ENCODE data around the gene GAPDH.

The GAPDH gene

DNA sequence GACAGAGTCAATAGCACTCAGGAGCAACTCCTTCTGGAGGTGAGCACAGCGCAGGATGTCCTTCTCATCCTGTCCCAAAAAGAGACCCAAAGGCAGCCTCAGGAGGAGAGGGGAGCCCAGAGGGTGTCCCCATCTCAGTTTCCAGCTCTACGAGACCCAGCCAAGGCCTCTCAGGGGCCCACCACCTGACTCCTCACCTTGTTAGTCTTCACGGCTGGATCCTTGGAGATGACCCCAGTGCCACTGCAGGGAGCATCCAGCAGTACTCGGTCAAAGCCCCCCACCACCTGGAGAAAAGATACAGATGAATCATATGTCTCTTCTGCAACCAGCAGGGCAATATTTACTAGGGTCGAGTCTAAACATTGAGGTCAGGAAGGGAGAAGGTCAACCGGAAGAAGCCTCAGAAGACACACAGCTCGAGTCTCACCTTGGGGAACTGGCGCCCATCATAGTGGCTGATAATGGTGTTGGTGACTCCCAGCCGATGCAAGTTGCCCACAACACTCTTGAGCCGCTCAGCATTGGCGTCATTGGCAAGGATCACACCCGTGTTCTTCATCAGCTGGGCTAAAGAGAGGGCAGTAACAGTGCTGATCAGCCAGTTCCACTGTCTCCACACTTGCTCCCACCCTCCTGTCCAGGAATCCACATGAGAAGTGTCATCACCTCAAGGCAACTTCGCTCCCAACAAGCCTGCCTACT is 26.3 kb downstream of the GAPDH start:
- Histone ChIP-seq H3K27ac (ENCODE audit: low read length, poor library complexity, severe bottlenecking) (no peak overlapping the region), H2BK120ac (ENCODE audit: low read depth, low read length) (no peak overlapping the region), H2BK5ac (ENCODE audit: low read depth, low read length, poor library complexity, severe bottlenecking) (no peak overlapping the region), H3K23ac (ENCODE audit: low read length in 2 of 2) (no peak overlapping the region), H4K8ac (ENCODE audit: low read length) (no peak overlapping the region), H3K4me1 (ENCODE audit: control insufficient read depth, insufficient read depth, low read depth, low read length) (peaks cover 2% of the 10 kb centered on the region), H3K9ac (ENCODE audit: low read length) (peak overlapping the region; percentile 29), H3K4me2 (ENCODE audit: low read length, poor library complexity, severe bottlenecking) (no peak overlapping the region), H2AK5ac (ENCODE audit: low read length, severe bottlenecking) (no peak overlapping the region), H3K4me3 (ENCODE audit: insufficient read depth in 1 of 2, low read depth in 1 of 2, low read length in 2 of 2) (no peak overlapping the region), H2BK12ac (ENCODE audit: low read length in 2 of 2) (no peak overlapping the region), H3K79me1 (replicated peaks; ENCODE audit: low read length, poor library complexity, severe bottlenecking) (peaks cover 41% of the 10 kb centered on the region), H4K91ac (ENCODE audit: low read length) (peak overlapping the region; percentile 27), H2AFZ (ENCODE audit: low read depth, low read length) (no peak overlapping the region), H3K9me3 (ENCODE audit: control insufficient read depth, low read length) (no peaks in the 10 kb centered on the region), H3K27me3 (ENCODE audit: control insufficient read depth in 1 of 2, insufficient read depth in 1 of 2, low read length in 2 of 2) (no peaks in the 10 kb centered on the region), H3K18ac (ENCODE audit: low read depth in 1 of 2, low read length in 2 of 2) (no peak overlapping the region), H2BK15ac (ENCODE audit: low read depth, poor library complexity, severe bottlenecking) (no peak overlapping the region), H3K14ac (ENCODE audit: low read length in 2 of 2) (no peak overlapping the region), H3K36me3 (ENCODE audit: control insufficient read depth in 1 of 2, insufficient read depth in 2 of 2, low read depth in 1 of 2, low read length in 2 of 2) (peaks cover 66 to 76% of the 10 kb centered on the region in 2 experiments), H3K4ac (ENCODE audit: low read depth in 1 of 2, low read length in 2 of 2) (no peak overlapping the region)
- DNase-seq = no peak
- 96% methylated on average over 12 of the region's 13 CpGs for WGBS

DNA sequence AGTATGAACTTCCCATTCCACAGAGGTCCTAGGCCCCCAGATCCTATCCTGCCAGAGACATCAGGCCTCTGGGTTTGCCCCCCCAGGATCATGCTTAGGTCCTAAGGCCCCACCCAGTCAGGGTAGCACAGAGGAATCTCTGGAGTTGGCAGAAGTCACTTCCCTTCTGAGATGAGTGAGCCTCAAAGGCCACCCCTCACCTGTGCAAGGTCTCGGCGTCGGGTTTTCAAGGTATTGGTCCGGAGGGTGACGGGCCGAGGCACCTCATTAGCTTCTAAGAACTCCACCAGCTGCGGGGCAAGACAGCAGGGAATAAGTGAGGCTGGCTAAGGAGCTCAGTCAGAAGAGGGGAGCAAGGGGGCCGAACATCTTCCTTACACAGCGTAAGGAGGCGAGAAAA is 28.6 kb downstream of the GAPDH start:
- Histone ChIP-seq H3K4me3 (ENCODE audit: insufficient read depth in 1 of 2, low read depth in 1 of 2, low read length in 2 of 2) (no peak overlapping the region), H3K79me1 (replicated peaks; ENCODE audit: low read length, poor library complexity, severe bottlenecking) (peaks cover 38% of the 10 kb centered on the region), H2AFZ (ENCODE audit: low read depth, low read length) (no peak overlapping the region), H3K27ac (ENCODE audit: low read length, poor library complexity, severe bottlenecking) (no peak overlapping the region), H4K91ac (ENCODE audit: low read length) (no peak overlapping the region), H2BK15ac (ENCODE audit: low read depth, poor library complexity, severe bottlenecking) (no peak overlapping the region), H3K23ac (ENCODE audit: low read length in 2 of 2) (no peak overlapping the region), H3K14ac (ENCODE audit: low read length in 2 of 2) (no peak overlapping the region), H3K4me1 (ENCODE audit: control insufficient read depth, insufficient read depth, low read depth, low read length) (peaks cover 5% of the 10 kb centered on the region), H3K4ac (ENCODE audit: low read depth in 1 of 2, low read length in 2 of 2) (no peak overlapping the region), H3K4me2 (ENCODE audit: low read length, poor library complexity, severe bottlenecking) (no peak overlapping the region), H3K36me3 (ENCODE audit: control insufficient read depth in 1 of 2, insufficient read depth in 2 of 2, low read depth in 1 of 2, low read length in 2 of 2) (peaks cover 61 to 75% of the 10 kb centered on the region in 2 experiments), H3K9ac (ENCODE audit: low read length) (peak overlapping the region; percentile 18), H2BK120ac (ENCODE audit: low read depth, low read length) (no peak overlapping the region), H2BK12ac (ENCODE audit: low read length in 2 of 2) (no peak overlapping the region), H4K8ac (ENCODE audit: low read length) (no peak overlapping the region), H2AK5ac (ENCODE audit: low read length, severe bottlenecking) (no peak overlapping the region), H3K18ac (ENCODE audit: low read depth in 1 of 2, low read length in 2 of 2) (no peak overlapping the region), H3K9me3 (ENCODE audit: control insufficient read depth, low read length) (no peaks in the 10 kb centered on the region), H2BK5ac (ENCODE audit: low read depth, low read length, poor library complexity, severe bottlenecking) (no peak overlapping the region), H3K27me3 (ENCODE audit: control insufficient read depth in 1 of 2, insufficient read depth in 1 of 2, low read length in 2 of 2) (no peaks in the 10 kb centered on the region)
- WGBS = over 99% methylated on average over 10 of the region's 10 CpGs
- DNase-seq = no peak

GRCh38 chr12:6563448-6564050 is 29.2 kb downstream of the GAPDH start:
- no peak overlapping the region for H2AFZ ChIP-seq (ENCODE audit: low read depth, low read length)
- no peak overlapping the region for H4K8ac ChIP-seq (ENCODE audit: low read length)
- no peak overlapping the region for H3K4me3 ChIP-seq (ENCODE audit: insufficient read depth in 1 of 2, low read depth in 1 of 2, low read length in 2 of 2)
- H3K9ac ChIP-seq (ENCODE audit: low read length) = no peak overlapping the region
- H3K14ac ChIP-seq (ENCODE audit: low read length in 2 of 2) = no peak overlapping the region
- H3K27me3 ChIP-seq (ENCODE audit: control insufficient read depth in 1 of 2, insufficient read depth in 1 of 2, low read length in 2 of 2) = no peaks in the 10 kb centered on the region
- H3K9me3 ChIP-seq (ENCODE audit: control insufficient read depth, low read length) = no peaks in the 10 kb centered on the region
- no peak overlapping the region for H4K91ac ChIP-seq (ENCODE audit: low read length)
- H2BK5ac ChIP-seq (ENCODE audit: low read depth, low read length, poor library complexity, severe bottlenecking) = no peak overlapping the region
- DNase-seq = peak; percentile 71
- peaks cover 58 to 74% of the 10 kb centered on the region in 2 experiments for H3K36me3 ChIP-seq (ENCODE audit: control insufficient read depth in 1 of 2, insufficient read depth in 2 of 2, low read depth in 1 of 2, low read length in 2 of 2)
- H3K4me2 ChIP-seq (ENCODE audit: low read length, poor library complexity, severe bottlenecking) = no peak overlapping the region
- H3K4ac ChIP-seq (ENCODE audit: low read depth in 1 of 2, low read length in 2 of 2) = no peak overlapping the region
- H3K79me1 ChIP-seq (replicated peaks; ENCODE audit: low read length, poor library complexity, severe bottlenecking) = peaks cover 38% of the 10 kb centered on the region
- no peak overlapping the region for H2BK120ac ChIP-seq (ENCODE audit: low read depth, low read length)
- WGBS = 89% methylated on average over 8 of the region's 8 CpGs
- H2BK12ac ChIP-seq (ENCODE audit: low read length in 2 of 2) = no peak overlapping the region
- H3K18ac ChIP-seq (ENCODE audit: low read depth in 1 of 2, low read length in 2 of 2) = no peak overlapping the region
- H2AK5ac ChIP-seq (ENCODE audit: low read length, severe bottlenecking) = no peak overlapping the region
- H3K27ac ChIP-seq (ENCODE audit: low read length, poor library complexity, severe bottlenecking) = no peak overlapping the region
- H2BK15ac ChIP-seq (ENCODE audit: low read depth, poor library complexity, severe bottlenecking) = no peak overlapping the region
- H3K23ac ChIP-seq (ENCODE audit: low read length in 2 of 2) = no peak overlapping the region
- H3K4me1 ChIP-seq (ENCODE audit: control insufficient read depth, insufficient read depth, low read depth, low read length) = peaks cover 5% of the 10 kb centered on the region

GRCh38 chr12:6567112-6567670 is 32.9 kb downstream of the GAPDH start:
- H3K4me1 ChIP-seq (ENCODE audit: control insufficient read depth, insufficient read depth, low read depth, low read length) = peaks cover 12% of the 10 kb centered on the region
- no peak overlapping the region for H3K23ac ChIP-seq (ENCODE audit: low read length in 2 of 2)
- H3K14ac ChIP-seq (ENCODE audit: low read length in 2 of 2) = no peak overlapping the region
- H2BK15ac ChIP-seq (ENCODE audit: low read depth, poor library complexity, severe bottlenecking) = no peak overlapping the region
- H2AFZ ChIP-seq (ENCODE audit: low read depth, low read length) = no peak overlapping the region
- no peak overlapping the region for H2BK12ac ChIP-seq (ENCODE audit: low read length in 2 of 2)
- H2BK5ac ChIP-seq (ENCODE audit: low read depth, low read length, poor library complexity, severe bottlenecking) = no peak overlapping the region
- DNase-seq = peak; percentile 32
- H3K27ac ChIP-seq (ENCODE audit: low read length, poor library complexity, severe bottlenecking) = no peak overlapping the region
- H3K4ac ChIP-seq (ENCODE audit: low read depth in 1 of 2, low read length in 2 of 2) = no peak overlapping the region
- no peak overlapping the region for H3K18ac ChIP-seq (ENCODE audit: low read depth in 1 of 2, low read length in 2 of 2)
- H3K4me3 ChIP-seq (ENCODE audit: insufficient read depth in 1 of 2, low read depth in 1 of 2, low read length in 2 of 2) = peak overlapping the region in 1 of 2 experiments; percentile 89
- H4K8ac ChIP-seq (ENCODE audit: low read length) = no peak overlapping the region
- no peak overlapping the region for H4K91ac ChIP-seq (ENCODE audit: low read length)
- no peaks in the 10 kb centered on the region for H3K9me3 ChIP-seq (ENCODE audit: control insufficient read depth, low read length)
- H3K27me3 ChIP-seq (ENCODE audit: control insufficient read depth in 1 of 2, insufficient read depth in 1 of 2, low read length in 2 of 2) = no peaks in the 10 kb centered on the region
- H3K9ac ChIP-seq (ENCODE audit: low read length) = peak overlapping the region; percentile 95
- peaks cover 57 to 69% of the 10 kb centered on the region in 2 experiments for H3K36me3 ChIP-seq (ENCODE audit: control insufficient read depth in 1 of 2, insufficient read depth in 2 of 2, low read depth in 1 of 2, low read length in 2 of 2)
- H2AK5ac ChIP-seq (ENCODE audit: low read length, severe bottlenecking) = no peak overlapping the region
- 59% methylated on average over 6 of the region's 8 CpGs for WGBS
- peaks cover 25% of the 10 kb centered on the region for H3K79me1 ChIP-seq (replicated peaks; ENCODE audit: low read length, poor library complexity, severe bottlenecking)
- peak overlapping the region; percentile 73 for H3K4me2 ChIP-seq (ENCODE audit: low read length, poor library complexity, severe bottlenecking)
- no peak overlapping the region for H2BK120ac ChIP-seq (ENCODE audit: low read depth, low read length)
